HG02610 (cell line): Measurements from ENCODE around the gene SPATA31A5.
"Not testable (repeated sequence)": the region's sequence is repeated elsewhere in the genome, so short reads cannot be mapped to it uniquely, and the experiment has no call there.

Source experiments
- ATAC-seq: cut with Tn5 transposase; IDR thresholded peaks from one replicate; pipeline ENCODE4 v1.9.1; 2021; ENCODE audit warnings: mild to moderate bottlenecking, moderate library complexity; ENCODE audit not compliant: unreplicated experiment

Gene SPATA31A5

DNA sequence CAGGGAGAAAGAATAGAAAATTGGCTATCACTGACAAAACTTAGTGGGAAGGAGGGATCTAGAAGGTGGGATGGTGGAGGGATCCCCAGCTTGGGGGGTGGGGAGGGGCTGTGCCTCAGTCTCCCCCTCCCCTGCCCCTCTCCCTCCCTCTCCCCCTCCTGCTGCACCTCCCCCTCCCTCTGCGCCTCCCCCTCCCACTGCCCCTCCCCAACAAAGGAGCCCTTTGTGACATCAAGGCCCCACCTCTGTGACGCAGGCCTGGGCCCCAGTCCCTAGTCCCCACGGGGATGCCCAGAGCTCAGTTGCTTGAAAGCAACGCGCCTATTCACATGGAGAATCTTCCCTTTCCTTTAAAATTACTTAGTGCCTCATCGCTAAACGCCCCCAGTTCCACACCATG lies at the start of gene SPATA31A5:
Gene SPATA31A5, plus strand, starts transcription at position 301 of the 400 bp plus-strand sequence. Its CDS starts 29 bp downstream, at position 330.
- not testable (repeated sequence) for ATAC-seq

- ATAC-seq = not testable (repeated sequence)
Observed at GRCh38 chr9:60962990-60963350, 48.8 kb downstream of the SPATA31A5 start.

DNA sequence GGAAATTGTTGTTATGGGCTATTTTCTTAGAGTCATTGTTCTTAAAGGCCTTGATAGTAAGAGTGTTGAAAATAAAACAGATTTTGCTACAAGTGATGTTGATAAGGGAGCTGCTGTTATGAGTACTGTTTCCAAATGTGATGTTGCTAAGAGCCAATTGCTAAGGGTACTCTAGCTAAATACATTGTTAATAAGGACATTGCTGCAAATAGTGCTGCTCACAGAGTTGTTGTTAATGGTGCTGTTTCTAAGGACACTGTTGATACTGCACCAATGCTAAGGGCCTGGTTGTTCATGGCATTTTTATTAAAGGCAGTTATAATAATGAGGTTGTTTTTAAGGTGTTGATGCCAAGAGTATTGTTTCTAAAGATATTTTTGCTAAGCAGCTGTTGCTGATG lies 52.2 kb downstream of the SPATA31A5 start:
- not testable (repeated sequence) for ATAC-seq
